Skeletal muscle tissue (tissue), 4 donors: ENCODE measurements around the gene FHOD3. TPM values are rescaled to one million over a fixed set of nuclear protein-coding genes. Genes with fewer than 3 reads are reported as not detected.
"Not testable (repeated sequence)": the region's sequence is repeated elsewhere in the genome, so short reads cannot be mapped to it uniquely, and the experiment has no call there.

Experiments
- H3K27ac ChIP-seq: one replicate; pipeline ENCODE4 v1.7.0; 2013; ENCODE audit warnings: mild to moderate bottlenecking, low read depth, low read length, inconsistent platforms
- H3K27me3 ChIP-seq, 3 donors: one replicate each; pipeline ENCODE4 v1.7.0; 2013; ENCODE audit warnings: low read length in 3 of 3; ENCODE audit not compliant: control insufficient read depth in 3 of 3, insufficient read depth in 3 of 3
- H3K36me3 ChIP-seq, 3 donors: one replicate each; pipeline ENCODE4 v1.7.0; 2013; ENCODE audit warnings: low read length in 3 of 3; ENCODE audit not compliant: control insufficient read depth in 3 of 3, insufficient read depth in 3 of 3
- H3K4me1 ChIP-seq, 3 donors: one replicate each; pipeline ENCODE4 v1.7.0; 2013; ENCODE audit warnings: low read length in 3 of 3, mild to moderate bottlenecking in 3 of 3; ENCODE audit not compliant: control insufficient read depth in 3 of 3, insufficient read depth in 3 of 3
- H3K4me3 ChIP-seq, 3 donors: one replicate each; pipeline ENCODE4 v1.7.0; 2013; ENCODE audit warnings: low read length in 3 of 3
- H3K9ac ChIP-seq, 3 donors: one replicate each; pipeline ENCODE4 v1.7.0; 2013; ENCODE audit warnings: low read length in 3 of 3, mild to moderate bottlenecking in 3 of 3, moderate library complexity in 2 of 3, low read depth in 1 of 3
- H3K9me3 ChIP-seq, 3 donors: one replicate each; pipeline ENCODE4 v1.7.0; 2013; ENCODE audit warnings: low read length in 3 of 3; ENCODE audit not compliant: control insufficient read depth in 3 of 3
- total RNA-seq: library from RNA; depleted of rRNA; stranded (reverse); fragments of >200 nt; gene quantifications from one replicate; pipeline ENCODE4 v1.2.3, GENCODE V29; 2014
- donor health status: Osteomylitis.

FHOD3 gene
- total RNA-seq, 1 donor from 2014 or later: 15.7 TPM

GRCh38 chr18:36355511-36355910 is 58.0 kb downstream of the FHOD3 start:
- Histone ChIP-seq H3K27ac (no peak overlapping the region), H3K36me3 (peaks cover 0 to 6% (median 0%) of the 10 kb centered on the region in 3 donors), H3K9ac (no peak overlapping the region), H3K27me3 (no peaks in the 10 kb centered on the region), H3K9me3 (no peaks in the 10 kb centered on the region), H3K4me3 (no peak overlapping the region), H3K4me1 (peaks cover 7 to 24% (median 21%) of the 10 kb centered on the region in 3 donors)

DNA sequence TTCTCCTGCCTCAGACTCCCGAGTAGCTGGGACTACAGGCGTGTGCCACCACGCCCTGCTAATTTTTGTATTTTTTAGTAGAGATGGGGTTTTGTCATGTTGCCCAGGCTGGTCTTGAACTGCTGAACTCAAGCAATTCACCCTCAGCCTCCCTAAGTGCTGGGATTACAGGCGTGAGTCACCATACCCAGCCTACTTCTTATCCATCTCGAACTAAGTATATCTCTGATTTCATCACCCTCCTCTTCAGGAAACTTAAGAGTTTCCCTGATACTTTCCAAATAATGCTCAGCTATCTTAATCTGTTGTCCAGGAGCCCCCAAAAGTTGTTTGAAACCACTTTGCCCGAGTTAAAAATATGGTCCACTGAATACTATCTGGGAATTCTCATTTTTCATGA is 59.2 kb downstream of the FHOD3 start:
- peaks cover 6 to 19% (median 17%) of the 10 kb centered on the region in 3 donors for H3K4me1 ChIP-seq
- not testable (repeated sequence) for H3K27me3 ChIP-seq, H3K36me3 ChIP-seq, H3K9me3 ChIP-seq, H3K4me3 ChIP-seq, H3K9ac ChIP-seq, H3K27ac ChIP-seq

DNA sequence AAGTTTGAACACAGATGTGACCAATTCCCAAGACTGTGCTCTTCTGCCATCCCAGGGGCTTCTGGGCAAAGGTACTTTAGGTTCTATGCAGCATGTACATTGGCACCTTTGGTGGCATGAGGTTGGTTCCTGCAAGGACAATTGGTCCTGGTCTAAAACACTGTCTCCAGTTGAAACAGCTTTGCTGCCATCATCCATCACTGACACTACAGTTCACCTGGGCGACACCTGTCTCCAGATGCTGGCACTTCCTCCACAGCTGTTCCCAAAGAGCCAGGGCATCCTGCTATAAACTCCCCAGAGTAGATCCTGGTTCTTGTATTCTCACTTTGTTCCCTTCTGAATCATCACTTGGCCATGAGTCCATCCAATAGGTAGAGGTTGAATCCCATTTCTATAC is 60.6 kb downstream of the FHOD3 start:
- no peaks in the 10 kb centered on the region for H3K27me3 ChIP-seq
- H3K27ac ChIP-seq: no peak overlapping the region
- H3K9ac ChIP-seq: no peak overlapping the region

GRCh38 chr18:36360256-36360909 is 62.9 kb downstream of the FHOD3 start:
- Histone ChIP-seq H3K36me3 (peaks cover 0 to 6% (median 0%) of the 10 kb centered on the region in 3 donors), H3K27me3 (no peaks in the 10 kb centered on the region), H3K9me3 (no peaks in the 10 kb centered on the region), H3K4me1 (peaks cover 0 to 12% (median 12%) of the 10 kb centered on the region in 3 donors), H3K27ac (no peak overlapping the region), H3K4me3 (no peak overlapping the region), H3K9ac (no peak overlapping the region)

More for the DNA sequence above, 60.6 kb downstream of the FHOD3 start:
- Histone ChIP-seq H3K4me1 (peaks cover 0 to 12% (median 12%) of the 10 kb centered on the region in 3 donors), H3K4me3 (no peak overlapping the region), H3K36me3 (peaks cover 0 to 6% (median 0%) of the 10 kb centered on the region in 3 donors), H3K9me3 (no peaks in the 10 kb centered on the region)

DNA sequence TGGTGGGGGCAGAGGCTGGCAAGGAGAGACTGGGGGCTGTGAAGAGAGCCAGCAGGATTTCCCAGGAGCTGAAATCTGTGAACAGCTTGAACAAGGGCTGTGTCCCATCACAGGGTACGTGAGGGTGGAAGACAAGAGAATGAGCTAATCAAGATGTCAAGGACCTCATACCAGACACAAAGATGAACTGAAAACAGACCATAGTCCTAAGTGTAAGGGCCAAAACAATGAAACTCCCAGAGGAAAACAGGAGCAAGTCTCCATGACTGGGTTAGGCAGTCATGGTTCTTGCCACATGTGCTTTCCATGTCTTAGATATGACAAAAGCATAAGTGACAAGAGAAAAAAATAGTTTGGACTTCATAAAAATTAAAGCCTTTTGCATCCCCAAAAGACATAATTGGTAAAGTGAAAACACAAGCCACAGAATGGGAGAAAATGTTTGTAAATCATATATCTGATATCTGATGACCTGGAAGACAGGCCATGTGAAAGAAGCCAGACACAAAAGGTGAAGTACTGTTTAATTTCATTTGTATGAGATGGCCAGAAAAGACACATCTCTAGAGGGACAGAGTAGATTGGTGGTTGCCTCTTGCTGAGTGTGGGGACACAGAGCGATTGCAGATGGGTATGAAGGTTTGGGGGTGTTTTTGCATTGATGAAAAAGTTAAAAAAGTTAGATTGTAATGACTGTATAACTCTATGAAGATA is 67.6 kb downstream of the FHOD3 start:
- Histone ChIP-seq H3K4me1 (peaks cover 9 to 15% (median 14%) of the 10 kb centered on the region in 3 donors), H3K27ac (no peak overlapping the region), H3K27me3 (no peaks in the 10 kb centered on the region), H3K4me3 (no peak overlapping the region), H3K9me3 (no peaks in the 10 kb centered on the region), H3K36me3 (no peaks in the 10 kb centered on the region), H3K9ac (no peak overlapping the region)

DNA sequence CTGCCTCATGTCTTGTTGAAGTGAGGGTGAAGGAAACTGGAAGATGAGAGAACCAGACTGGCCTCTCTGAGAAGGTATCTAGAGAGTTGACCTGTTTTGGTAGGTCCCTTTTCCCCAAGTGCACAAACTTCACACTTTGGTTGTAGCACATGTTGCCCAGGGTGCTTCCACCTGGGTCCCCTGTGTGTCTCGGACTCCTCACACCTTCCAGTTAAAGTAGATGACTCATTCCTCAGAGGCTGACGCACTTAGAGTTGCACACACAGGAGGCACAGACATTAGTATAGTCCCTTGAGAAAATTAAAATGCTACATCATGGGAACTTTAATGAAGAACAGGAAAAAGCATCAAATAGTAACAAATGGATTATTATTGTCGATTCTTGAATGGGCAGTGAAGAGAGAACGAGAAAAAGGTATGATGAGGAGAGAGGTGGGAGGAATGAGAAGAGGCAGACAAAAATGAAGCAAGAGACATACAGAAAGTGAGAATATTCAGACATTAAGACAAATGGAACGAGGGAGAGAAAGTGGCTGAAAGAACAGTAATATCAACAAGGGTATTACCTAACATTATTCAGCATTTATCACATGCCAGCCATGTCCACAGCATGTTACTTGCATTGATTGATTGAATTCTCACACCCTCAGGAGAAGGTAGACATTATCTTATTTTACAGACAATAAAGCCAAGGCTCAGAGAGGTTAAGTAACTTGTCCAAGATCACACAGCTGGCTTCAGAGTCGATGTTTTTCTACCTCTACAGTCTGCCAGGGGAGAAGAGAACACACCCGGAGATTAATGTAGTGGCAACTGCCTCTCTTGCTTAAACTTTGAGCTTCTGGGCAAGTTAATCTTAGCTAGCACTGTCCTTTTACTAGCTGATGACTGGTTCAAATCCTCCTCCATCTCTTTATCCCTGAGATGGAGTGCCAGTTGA is 68.6 kb downstream of the FHOD3 start:
- Histone ChIP-seq H3K9ac (no peak overlapping the region), H3K9me3 (no peaks in the 10 kb centered on the region), H3K4me1 (peaks cover 9 to 12% (median 12%) of the 10 kb centered on the region in 3 donors), H3K4me3 (no peak overlapping the region), H3K36me3 (no peaks in the 10 kb centered on the region), H3K27me3 (no peaks in the 10 kb centered on the region), H3K27ac (no peak overlapping the region)

- Histone ChIP-seq H3K36me3 (no peaks in the 10 kb centered on the region), H3K4me3 (no peak overlapping the region), H3K27me3 (no peaks in the 10 kb centered on the region), H3K9ac (peak overlapping the region in 1 of 3 donors; percentile 3), H3K9me3 (no peaks in the 10 kb centered on the region), H3K27ac (no peak overlapping the region), H3K4me1 (peaks cover 9 to 15% (median 12%) of the 10 kb centered on the region in 3 donors)
Observed at GRCh38 chr18:36366994-36367839, 69.7 kb downstream of the FHOD3 start.

GRCh38 chr18:36368889-36369288 is 71.4 kb downstream of the FHOD3 start:
- H3K36me3 ChIP-seq: no peaks in the 10 kb centered on the region
- no peak overlapping the region for H3K9ac ChIP-seq
- no peak overlapping the region for H3K4me3 ChIP-seq
- no peaks in the 10 kb centered on the region for H3K27me3 ChIP-seq
- H3K4me1 ChIP-seq: peaks cover 9 to 23% (median 18%) of the 10 kb centered on the region in 3 donors
- H3K9me3 ChIP-seq: no peaks in the 10 kb centered on the region
- H3K27ac ChIP-seq: no peak overlapping the region

GRCh38 chr18:36372903-36373311 is 75.4 kb downstream of the FHOD3 start:
- H3K27me3 ChIP-seq: no peaks in the 10 kb centered on the region
- peak overlapping the region in 1 of 3 donors; percentile 16 for H3K9ac ChIP-seq
- H3K27ac ChIP-seq: no peak overlapping the region
- no peak overlapping the region for H3K4me3 ChIP-seq
- no peaks in the 10 kb centered on the region for H3K9me3 ChIP-seq
- no peaks in the 10 kb centered on the region for H3K36me3 ChIP-seq
- peaks cover 5 to 24% (median 13%) of the 10 kb centered on the region in 3 donors for H3K4me1 ChIP-seq
